Liver (tissue), 9 donors: Measurements from ENCODE around the gene TECPR1. TPM values are rescaled to one million over a fixed set of nuclear protein-coding genes. Genes with fewer than 3 reads are reported as not detected.

Experiments
- DNase-seq: peaks from one replicate; pipeline ENCODE4 v3.0.0-alpha.2; 2017; ENCODE audit warnings: low spot score
- H3K27ac ChIP-seq, 2 donors: one replicate each; pipeline ENCODE4 v1.7.0; 2013; ENCODE audit warnings: inconsistent platforms in 2 of 2, low read length in 2 of 2, control low read depth in 1 of 2, low read depth in 1 of 2, mild to moderate bottlenecking in 1 of 2
- H3K27me3 ChIP-seq, 4 donors: one replicate each; pipeline versions ENCODE4 v1.6.1 to v1.7.0; 2013; ENCODE audit warnings: low read length in 3 of 4, inconsistent platforms in 1 of 4, mild to moderate bottlenecking in 1 of 4, moderate library complexity in 1 of 4; ENCODE audit not compliant: control insufficient read depth in 4 of 4, insufficient read depth in 4 of 4
- H3K36me3 ChIP-seq, 4 donors: one replicate each; pipeline versions ENCODE4 v1.6.1 to v1.7.0; 2013; ENCODE audit warnings: low read length in 3 of 4, mild to moderate bottlenecking in 3 of 4, low read depth in 1 of 4, moderate library complexity in 1 of 4; ENCODE audit not compliant: control insufficient read depth in 4 of 4, insufficient read depth in 3 of 4
- H3K4me1 ChIP-seq, 4 donors: one replicate each; pipeline versions ENCODE4 v1.6.1 to v1.7.0; 2013; ENCODE audit warnings: low read length in 3 of 4, mild to moderate bottlenecking in 3 of 4, moderate library complexity in 1 of 4; ENCODE audit not compliant: control insufficient read depth in 4 of 4, insufficient read depth in 4 of 4
- H3K4me3 ChIP-seq, 3 donors: one replicate each; pipeline versions ENCODE4 v1.6.1 to v1.7.0; 2013; ENCODE audit warnings: low read length in 3 of 3, control low read depth in 1 of 3, low read depth in 1 of 3, mild to moderate bottlenecking in 1 of 3
- H3K9ac ChIP-seq, 2 donors: one replicate each; pipeline ENCODE4 v1.7.0; 2013; ENCODE audit warnings: low read length in 2 of 2, mild to moderate bottlenecking in 2 of 2, moderate library complexity in 2 of 2, control low read depth in 1 of 2, low read depth in 1 of 2
- H3K9me3 ChIP-seq, 4 donors: one replicate each; pipeline versions ENCODE4 v1.6.1 to v1.7.0; 2013; ENCODE audit warnings: low read length in 3 of 4; ENCODE audit not compliant: control insufficient read depth in 4 of 4
- CTCF ChIP-seq: fragments of 150-350 bp; IDR thresholded peaks from 2 replicates; pipeline ENCODE4 v1.5.1; 2017; ENCODE audit warnings: improper control_type of control experiment, low read depth, low read length; ENCODE audit not compliant: missing input control
- FOXA1 ChIP-seq: IDR thresholded peaks from 2 replicates; pipeline ENCODE4 v1.6.1; 2016; ENCODE audit warnings: antibody characterized with exemption
- FOXA2 ChIP-seq: IDR thresholded peaks from 2 replicates; pipeline ENCODE4 v1.6.1; 2016; ENCODE audit warnings: antibody characterized with exemption
- HNF4A ChIP-seq, 2 donors: conservative IDR thresholded peaks; 2 replicates each; pipeline ENCODE4 v1.6.1; 2016; ENCODE audit warnings: antibody characterized with exemption in 2 of 2, mild to moderate bottlenecking in 2 of 2
- HNF4G ChIP-seq: IDR thresholded peaks from 2 replicates; pipeline ENCODE4 v1.6.1; 2016; ENCODE audit warnings: antibody characterized with exemption
- NR2F2 ChIP-seq: IDR thresholded peaks from 2 replicates; pipeline ENCODE4 v1.6.1; 2016; ENCODE audit warnings: antibody characterized with exemption
- RXRA ChIP-seq, 2 donors: IDR thresholded peaks; 2 replicates each; pipeline ENCODE4 v1.6.1; 2017 to 2018; ENCODE audit warnings: antibody characterized with exemption in 2 of 2, mild to moderate bottlenecking in 1 of 2
- SP1 ChIP-seq: IDR thresholded peaks from 2 replicates; pipeline ENCODE4 v1.6.1; 2018; ENCODE audit warnings: antibody characterized with exemption, mild to moderate bottlenecking
- TAF1 ChIP-seq: conservative IDR thresholded peaks from 2 replicates; pipeline ENCODE4 v1.6.1; 2016; ENCODE audit warnings: antibody characterized with exemption, mild to moderate bottlenecking
- YY1 ChIP-seq: IDR thresholded peaks from 2 replicates; pipeline ENCODE4 v1.6.1; 2016; ENCODE audit warnings: antibody characterized with exemption, mild to moderate bottlenecking
- WGBS: extraction: QIAGEN DNeasy Blood & Tissue Kit; methylation state at CpG from one replicate; pipeline ENCODE4 v1.1.7; 2013; 5-methylcytosine and 5-hydroxymethylcytosine counted together
- polyA plus RNA-seq, 2 donors: library from polyadenylated mRNA; stranded (reverse) in 1 of 2; unstranded in 1 of 2; fragments of 200-250 nt in 1 of 2; fragments of >200 nt in 1 of 2; fragmentation: Nextera tagmentation in 1 of 2; extraction: Ambion mirVana in 1 of 2; gene quantifications; one replicate each; pipeline versions ENCODE4 v1.2.1 to v1.2.3, GENCODE V29; 2013 to 2015
- total RNA-seq, 2 donors: library from RNA; depleted of rRNA; stranded (reverse); fragments of >200 nt; gene quantifications; one replicate each; pipeline ENCODE4 v1.2.3, GENCODE V29; 2014
- TF ChIP-seq, protein P1 (sequence below): IDR thresholded peaks from 2 replicates; pipeline ENCODE4 v1.6.1; 2016; ENCODE audit warnings: antibody characterized with exemption
- TF ChIP-seq, protein P2 (sequence below): IDR thresholded peaks from 2 replicates; pipeline ENCODE4 v1.6.1; 2016; ENCODE audit warnings: antibody characterized with exemption
- TF ChIP-seq, protein P3 (sequence below): IDR thresholded peaks from 2 replicates; pipeline ENCODE4 v1.6.1; 2016; ENCODE audit warnings: antibody characterized with exemption, mild to moderate bottlenecking
- donor health status: healthy.
- donor health status: healthy.
- donor health status: healthy.
- donor health status: healthy.
- donor health status: healthy.

The TECPR1 gene
- total and polyA plus RNA-seq, 4 donors = 3.3 to 16.3 (median 7.8) TPM

DNA sequence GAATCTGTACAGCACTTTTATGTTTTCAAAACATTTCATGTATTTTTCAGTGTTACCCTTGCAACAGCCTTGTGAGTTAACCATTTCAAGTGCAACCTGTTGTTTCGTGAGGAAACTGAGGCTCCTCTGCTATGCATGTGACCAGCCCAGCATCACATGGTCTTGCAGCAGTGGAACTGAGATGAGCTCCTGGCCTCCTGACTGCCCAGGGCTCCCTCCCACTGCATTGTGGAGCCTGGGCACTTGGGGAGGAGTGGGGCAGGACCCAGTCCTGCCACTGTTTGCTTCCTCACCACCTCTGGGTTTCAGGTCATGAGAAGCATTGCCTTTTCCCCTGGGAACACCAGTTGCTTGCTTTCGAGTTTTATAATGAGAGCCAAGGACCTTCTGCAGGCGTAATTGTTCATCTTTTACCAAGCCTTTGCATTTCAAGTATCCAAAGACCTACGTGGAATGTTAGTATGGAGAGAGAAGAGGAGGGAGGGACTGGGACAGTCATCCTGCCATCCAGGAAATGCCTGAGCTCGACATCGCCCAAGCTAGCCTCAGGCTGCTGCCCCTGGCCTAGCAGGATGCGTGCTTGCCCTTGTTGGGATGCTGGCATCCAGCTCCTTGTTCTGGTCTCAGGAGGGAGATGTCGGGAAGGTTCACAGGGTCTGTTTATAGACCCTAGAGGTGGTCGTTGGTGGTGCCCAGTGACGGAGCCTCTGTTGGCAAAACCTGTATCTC, 73.1 kb downstream of the TECPR1 start:
- no peaks in the 10 kb centered on the region for H3K9me3 ChIP-seq
- no peak overlapping the region for H3K4me3 ChIP-seq
- WGBS = 94% methylated on average over 10 of the region's 10 CpGs
- H3K4me1 ChIP-seq = peaks cover 0 to 8% (median 4%) of the 10 kb centered on the region in 4 donors
- TF ChIP-seq NR2F2 = no peak
- TF ChIP-seq HNF4G = no peak
- TF ChIP-seq, protein P1, sequence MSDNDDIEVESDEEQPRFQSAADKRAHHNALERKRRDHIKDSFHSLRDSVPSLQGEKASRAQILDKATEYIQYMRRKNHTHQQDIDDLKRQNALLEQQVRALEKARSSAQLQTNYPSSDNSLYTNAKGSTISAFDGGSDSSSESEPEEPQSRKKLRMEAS = no peak
- no peak for TF ChIP-seq TAF1
- TF ChIP-seq FOXA2 = no peak
- no peak for TF ChIP-seq CTCF
- TF ChIP-seq, protein P2, sequence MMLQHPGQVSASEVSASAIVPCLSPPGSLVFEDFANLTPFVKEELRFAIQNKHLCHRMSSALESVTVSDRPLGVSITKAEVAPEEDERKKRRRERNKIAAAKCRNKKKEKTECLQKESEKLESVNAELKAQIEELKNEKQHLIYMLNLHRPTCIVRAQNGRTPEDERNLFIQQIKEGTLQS = no peak
- no peak overlapping the region for H3K9ac ChIP-seq
- H3K27me3 ChIP-seq = no peaks in the 10 kb centered on the region
- DNase-seq = no peak
- no peak overlapping the region for H3K27ac ChIP-seq
- H3K36me3 ChIP-seq = peaks cover 0 to 9% (median 6%) of the 10 kb centered on the region in 4 donors

DNA sequence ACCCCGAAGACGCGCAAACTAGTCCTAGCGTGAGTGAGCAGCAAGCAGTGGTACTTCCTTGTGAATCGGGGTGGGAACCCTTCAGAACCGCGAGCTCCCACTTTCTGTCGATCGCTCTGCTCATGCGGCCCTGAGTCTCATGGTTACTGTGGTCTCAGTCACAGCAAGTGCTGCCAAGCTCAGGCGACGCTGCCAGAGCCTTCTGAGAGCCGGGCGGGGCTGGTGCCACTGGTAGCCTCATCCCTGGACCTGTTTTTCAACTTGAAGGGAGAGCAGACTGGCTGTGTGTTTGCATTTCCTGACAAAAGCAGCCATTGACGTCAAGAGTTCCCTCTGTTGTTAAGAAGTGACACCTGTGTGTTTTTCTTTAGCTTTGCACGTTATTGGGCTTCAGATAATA, 73.7 kb downstream of the TECPR1 start:
- H3K4me3 ChIP-seq = no peak overlapping the region
- WGBS = 92% methylated on average over 16 of the region's 16 CpGs
- no peaks in the 10 kb centered on the region for H3K9me3 ChIP-seq
- H3K9ac ChIP-seq = no peak overlapping the region
- H3K36me3 ChIP-seq = peaks cover 0 to 9% (median 6%) of the 10 kb centered on the region in 4 donors
- no peak for DNase-seq
- H3K27me3 ChIP-seq = no peaks in the 10 kb centered on the region
- no peak overlapping the region for H3K27ac ChIP-seq
- peaks cover 0 to 9% (median 4%) of the 10 kb centered on the region in 4 donors for H3K4me1 ChIP-seq
- TF ChIP-seq FOXA1 = no peak
- TF ChIP-seq CTCF = no peak
- TF ChIP-seq HNF4A (conservative IDR thresholded peaks at IDR 0.05) = no peak
- no peak for TF ChIP-seq TAF1

- H3K9me3 ChIP-seq = no peaks in the 10 kb centered on the region
- TF ChIP-seq FOXA2 (no peak), SP1 (no peak), RXRA (IDR thresholded peaks at IDR 0.05) (no peak), TAF1 (no peak), HNF4A (conservative IDR thresholded peaks at IDR 0.05) (no peak), YY1 (no peak), HNF4G (no peak)
- TF ChIP-seq, protein P3, sequence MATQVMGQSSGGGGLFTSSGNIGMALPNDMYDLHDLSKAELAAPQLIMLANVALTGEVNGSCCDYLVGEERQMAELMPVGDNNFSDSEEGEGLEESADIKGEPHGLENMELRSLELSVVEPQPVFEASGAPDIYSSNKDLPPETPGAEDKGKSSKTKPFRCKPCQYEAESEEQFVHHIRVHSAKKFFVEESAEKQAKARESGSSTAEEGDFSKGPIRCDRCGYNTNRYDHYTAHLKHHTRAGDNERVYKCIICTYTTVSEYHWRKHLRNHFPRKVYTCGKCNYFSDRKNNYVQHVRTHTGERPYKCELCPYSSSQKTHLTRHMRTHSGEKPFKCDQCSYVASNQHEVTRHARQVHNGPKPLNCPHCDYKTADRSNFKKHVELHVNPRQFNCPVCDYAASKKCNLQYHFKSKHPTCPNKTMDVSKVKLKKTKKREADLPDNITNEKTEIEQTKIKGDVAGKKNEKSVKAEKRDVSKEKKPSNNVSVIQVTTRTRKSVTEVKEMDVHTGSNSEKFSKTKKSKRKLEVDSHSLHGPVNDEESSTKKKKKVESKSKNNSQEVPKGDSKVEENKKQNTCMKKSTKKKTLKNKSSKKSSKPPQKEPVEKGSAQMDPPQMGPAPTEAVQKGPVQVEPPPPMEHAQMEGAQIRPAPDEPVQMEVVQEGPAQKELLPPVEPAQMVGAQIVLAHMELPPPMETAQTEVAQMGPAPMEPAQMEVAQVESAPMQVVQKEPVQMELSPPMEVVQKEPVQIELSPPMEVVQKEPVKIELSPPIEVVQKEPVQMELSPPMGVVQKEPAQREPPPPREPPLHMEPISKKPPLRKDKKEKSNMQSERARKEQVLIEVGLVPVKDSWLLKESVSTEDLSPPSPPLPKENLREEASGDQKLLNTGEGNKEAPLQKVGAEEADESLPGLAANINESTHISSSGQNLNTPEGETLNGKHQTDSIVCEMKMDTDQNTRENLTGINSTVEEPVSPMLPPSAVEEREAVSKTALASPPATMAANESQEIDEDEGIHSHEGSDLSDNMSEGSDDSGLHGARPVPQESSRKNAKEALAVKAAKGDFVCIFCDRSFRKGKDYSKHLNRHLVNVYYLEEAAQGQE = no peak
- TF ChIP-seq, protein P2 = no peak
- no peak for DNase-seq
- no peak overlapping the region for H3K4me3 ChIP-seq
- no peaks in the 10 kb centered on the region for H3K27me3 ChIP-seq
- 96% methylated on average over 6 of the region's 6 CpGs for WGBS
- no peak overlapping the region for H3K9ac ChIP-seq
- peaks cover 0 to 9% (median 6%) of the 10 kb centered on the region in 4 donors for H3K36me3 ChIP-seq
- peaks cover 0 to 14% (median 6%) of the 10 kb centered on the region in 4 donors for H3K4me1 ChIP-seq
- H3K27ac ChIP-seq = no peak overlapping the region
Measured at GRCh38 chr7:98177553-98177952, 74.5 kb downstream of the TECPR1 start.
